ENCODE results near the gene GALNT5.

- TF ChIP-seq POLR2AphosphoS5 (IDR thresholded peaks at IDR 0.05; ENCODE audit: low read depth, low read length) (no peak), POLR2A (IDR thresholded peaks at IDR 0.05; ENCODE audit: low read depth, low read length) (no peak), TAF1 (IDR thresholded peaks at IDR 0.05; ENCODE audit: borderline replicate concordance, low read depth, low read length) (no peak)
Measured at GRCh38 chr2:157334797-157335196, 77.3 kb downstream of the GALNT5 start.
